ENCODE data around the gene PFDN6.

DNA sequence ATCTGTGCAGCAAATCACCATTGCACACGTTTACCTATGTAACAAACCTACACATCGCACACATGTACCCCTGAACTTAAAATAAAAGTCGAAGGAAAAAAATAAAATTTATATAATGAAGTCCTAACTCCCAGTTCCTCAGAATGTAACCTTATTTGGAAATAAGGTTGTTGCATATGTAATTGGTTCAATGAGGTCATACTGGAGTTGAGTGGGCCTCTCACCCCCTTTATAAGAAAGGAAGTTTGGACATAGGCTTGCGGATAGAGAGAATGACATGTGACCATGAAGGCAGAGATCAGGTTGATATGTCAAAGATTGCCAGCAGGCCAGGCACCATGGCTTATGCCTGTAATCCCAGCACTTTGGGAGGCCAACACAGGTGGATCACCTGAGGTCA lies 44.3 kb downstream of the PFDN6 start:
- TF ChIP-seq, protein P1, sequence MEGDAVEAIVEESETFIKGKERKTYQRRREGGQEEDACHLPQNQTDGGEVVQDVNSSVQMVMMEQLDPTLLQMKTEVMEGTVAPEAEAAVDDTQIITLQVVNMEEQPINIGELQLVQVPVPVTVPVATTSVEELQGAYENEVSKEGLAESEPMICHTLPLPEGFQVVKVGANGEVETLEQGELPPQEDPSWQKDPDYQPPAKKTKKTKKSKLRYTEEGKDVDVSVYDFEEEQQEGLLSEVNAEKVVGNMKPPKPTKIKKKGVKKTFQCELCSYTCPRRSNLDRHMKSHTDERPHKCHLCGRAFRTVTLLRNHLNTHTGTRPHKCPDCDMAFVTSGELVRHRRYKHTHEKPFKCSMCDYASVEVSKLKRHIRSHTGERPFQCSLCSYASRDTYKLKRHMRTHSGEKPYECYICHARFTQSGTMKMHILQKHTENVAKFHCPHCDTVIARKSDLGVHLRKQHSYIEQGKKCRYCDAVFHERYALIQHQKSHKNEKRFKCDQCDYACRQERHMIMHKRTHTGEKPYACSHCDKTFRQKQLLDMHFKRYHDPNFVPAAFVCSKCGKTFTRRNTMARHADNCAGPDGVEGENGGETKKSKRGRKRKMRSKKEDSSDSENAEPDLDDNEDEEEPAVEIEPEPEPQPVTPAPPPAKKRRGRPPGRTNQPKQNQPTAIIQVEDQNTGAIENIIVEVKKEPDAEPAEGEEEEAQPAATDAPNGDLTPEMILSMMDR (IDR thresholded peaks at IDR 0.05), result no peak
- TF ChIP-seq POLR2A (IDR thresholded peaks at IDR 0.05), result no peak
